SK-N-SH treated with all-trans-retinoic acid at 6 μM for 48 hours (cell line): ENCODE results near the gene OR4S2.

Source experiments
- ATAC-seq: fragments of 200-7000 bp; cut with Tn5 transposase; 3 replicates; pipeline ENCODE4 v1.9.1; 2020; ENCODE audit warnings: mild to moderate bottlenecking, moderate library complexity
- ARNTL ChIP-seq: fragments of 450-650 bp; formaldehyde crosslinking; IDR thresholded peaks from 2 replicates; pipeline ENCODE4 v1.5.0; 2020; ENCODE audit warnings: low read depth, mild to moderate bottlenecking, moderate library complexity, borderline replicate concordance
- BACH2 ChIP-seq: fragments of 250-450 bp; sonication (Bioruptor Pico); IDR thresholded peaks from 2 replicates; pipeline ENCODE4 v1.9.0; 2021; ENCODE audit warnings: mild to moderate bottlenecking, borderline replicate concordance
- CREB5 ChIP-seq: fragments of 250-450 bp; sonication (Bioruptor Pico); IDR thresholded peaks from 2 replicates; pipeline ENCODE4 v1.5.1; 2020; ENCODE audit warnings: low read depth, mild to moderate bottlenecking, moderate library complexity
- CSDC2 ChIP-seq: fragments of 250-450 bp; sonication (Bioruptor Pico); IDR thresholded peaks from 2 replicates; pipeline ENCODE4 v1.5.0; 2020; ENCODE audit warnings: mild to moderate bottlenecking, moderate library complexity
- CSRNP3 ChIP-seq: fragments of 250-450 bp; sonication (Bioruptor Pico); IDR thresholded peaks from 2 replicates; pipeline ENCODE4 v1.5.1; 2021; ENCODE audit warnings: mild to moderate bottlenecking, moderate library complexity
- GLIS3 ChIP-seq: fragments of 250-450 bp; sonication (Bioruptor Pico); IDR thresholded peaks from 2 replicates; pipeline ENCODE4 v1.5.0; 2020; ENCODE audit warnings: mild to moderate bottlenecking, moderate library complexity
- ISL1 ChIP-seq: fragments of 250-450 bp; sonication (Bioruptor Pico); IDR thresholded peaks from 2 replicates; pipeline ENCODE4 v2.1.2; 2022; ENCODE audit warnings: mild to moderate bottlenecking, moderate library complexity
- OSR1 ChIP-seq: fragments of 250-450 bp; sonication (Bioruptor Pico); IDR thresholded peaks from 2 replicates; pipeline ENCODE4 v1.8.0; 2022; ENCODE audit warnings: moderate library complexity, mild to moderate bottlenecking, inconsistent platforms
- PPARA ChIP-seq: fragments of 250-450 bp; sonication (Bioruptor Pico); IDR thresholded peaks from 2 replicates; pipeline ENCODE4 v1.5.0; 2020; ENCODE audit warnings: mild to moderate bottlenecking, borderline replicate concordance
- RARB ChIP-seq: fragments of 250-450 bp; sonication (Bioruptor Pico); IDR thresholded peaks from 2 replicates; pipeline ENCODE4 v1.8.0; 2021; ENCODE audit warnings: mild to moderate bottlenecking, moderate library complexity
- SNAI2 ChIP-seq: fragments of 250-450 bp; sonication (Bioruptor Pico); IDR thresholded peaks from 2 replicates; pipeline ENCODE4 v1.5.0; 2020; ENCODE audit warnings: mild to moderate bottlenecking, moderate library complexity
- TCF4 ChIP-seq: fragments of 250-450 bp; sonication (Bioruptor Pico); IDR thresholded peaks from 2 replicates; pipeline ENCODE4 v1.8.0; 2021; ENCODE audit warnings: mild to moderate bottlenecking, moderate library complexity, borderline replicate concordance
- TOX ChIP-seq: fragments of 250-450 bp; sonication (Bioruptor Pico); IDR thresholded peaks from 2 replicates; pipeline ENCODE4 v1.8.0; 2021; ENCODE audit warnings: mild to moderate bottlenecking, moderate library complexity, borderline replicate concordance
- TSHZ2 ChIP-seq: fragments of 250-450 bp; sonication (Bioruptor Pico); IDR thresholded peaks from 2 replicates; pipeline ENCODE4 v1.5.0; 2020; ENCODE audit warnings: mild to moderate bottlenecking, moderate library complexity
- ZC3H10 ChIP-seq: fragments of 250-450 bp; sonication (Bioruptor Pico); IDR thresholded peaks from 2 replicates; pipeline ENCODE4 v1.5.1; 2021; ENCODE audit warnings: mild to moderate bottlenecking, moderate library complexity
- ZFP3 ChIP-seq: fragments of 250-450 bp; sonication (Bioruptor Pico); IDR thresholded peaks from 2 replicates; pipeline ENCODE4 v1.5.0; 2020; ENCODE audit warnings: mild to moderate bottlenecking, moderate library complexity
- ZFP30 ChIP-seq: fragments of 450-650 bp; formaldehyde crosslinking; IDR thresholded peaks from 2 replicates; pipeline ENCODE4 v1.5.0; 2022; ENCODE audit warnings: mild to moderate bottlenecking, moderate library complexity
- ZNF565 ChIP-seq: fragments of 450-650 bp; formaldehyde crosslinking; conservative IDR thresholded peaks from 2 replicates; pipeline ENCODE4 v1.5.0; 2020; ENCODE audit warnings: low read depth, mild to moderate bottlenecking, moderate library complexity
- ZNF70 ChIP-seq: fragments of 450-650 bp; formaldehyde crosslinking; IDR thresholded peaks from 2 replicates; pipeline ENCODE4 v1.5.0; 2020; ENCODE audit warnings: mild to moderate bottlenecking, moderate library complexity
- ZNF8 ChIP-seq: fragments of 450-650 bp; formaldehyde crosslinking; IDR thresholded peaks from 2 replicates; pipeline ENCODE4 v1.5.0; 2020; ENCODE audit warnings: mild to moderate bottlenecking, moderate library complexity
- TF ChIP-seq, protein P1 (sequence below): fragments of 250-450 bp; sonication (Bioruptor Pico); IDR thresholded peaks from 2 replicates; pipeline ENCODE4 v1.8.0; 2020; ENCODE audit warnings: mild to moderate bottlenecking, moderate library complexity, borderline replicate concordance
- TF ChIP-seq, protein P2 (sequence below): fragments of 250-450 bp; sonication (Bioruptor Pico); IDR thresholded peaks from 2 replicates; pipeline ENCODE4 v1.8.0; 2021; ENCODE audit warnings: low read depth, mild to moderate bottlenecking, moderate library complexity, borderline replicate concordance

OR4S2 gene

DNA sequence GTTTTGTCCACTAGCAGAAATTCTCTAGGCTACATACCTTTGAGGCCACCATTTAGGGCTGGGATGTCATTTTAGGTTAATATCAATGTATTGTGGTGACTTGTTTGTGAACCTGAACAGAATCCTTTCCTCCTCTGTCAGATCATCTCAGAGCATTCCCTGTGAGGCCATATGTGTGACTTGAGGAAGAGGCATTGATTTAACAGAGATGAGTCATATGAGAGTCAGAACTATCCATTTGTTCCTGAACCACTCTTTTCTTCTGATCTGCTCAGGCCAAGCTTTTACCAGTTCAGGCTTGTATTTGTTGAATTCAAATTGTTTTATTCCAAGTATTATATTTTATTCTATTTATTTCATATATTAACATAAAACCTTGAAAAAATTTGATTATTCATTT lies 7.0 kb downstream of the OR4S2 start:
- ATAC-seq = no peak
- no peak for TF ChIP-seq CREB5 (CRISPR knock-in tag)
- no peak for TF ChIP-seq OSR1 (CRISPR knock-in tag)
- no peak for TF ChIP-seq TSHZ2
- no peak for TF ChIP-seq ZFP3 (CRISPR knock-in tag)
- no peak for TF ChIP-seq ZFP30 (CRISPR knock-in tag)
- no peak for TF ChIP-seq ZC3H10 (CRISPR knock-in tag)

DNA sequence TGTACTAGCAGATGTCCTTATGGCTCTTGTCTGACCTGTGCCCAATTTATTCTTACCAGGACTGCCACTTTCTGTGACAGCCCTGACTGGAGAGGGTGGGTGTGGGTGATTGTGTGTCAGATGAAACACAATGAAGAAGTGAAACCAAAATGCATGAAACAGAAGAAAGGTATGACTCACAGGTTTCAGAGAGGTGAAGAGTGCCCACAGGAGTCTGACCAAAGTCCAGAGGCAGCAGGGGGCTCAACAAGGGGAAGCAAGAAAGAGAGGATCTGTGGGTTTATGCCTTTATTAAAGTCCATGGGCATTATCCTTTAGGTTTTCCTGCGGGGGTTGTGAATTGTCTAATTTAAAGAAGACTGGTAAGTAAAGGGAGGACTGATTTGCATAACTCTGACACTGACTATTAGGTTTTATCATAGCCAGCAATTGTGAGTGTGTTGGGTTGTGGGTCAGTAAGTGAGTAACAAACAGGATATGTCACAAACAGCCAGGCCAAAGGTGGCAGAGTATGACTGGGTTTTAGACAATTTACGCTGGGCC lies 10.0 kb downstream of the OR4S2 start:
- ATAC-seq = no peak
- no peak for TF ChIP-seq ZNF565
- TF ChIP-seq ZNF70 = no peak
- no peak for TF ChIP-seq BACH2
- TF ChIP-seq SNAI2 (CRISPR knock-in tag) = no peak
- no peak for TF ChIP-seq CSRNP3 (CRISPR knock-in tag)
- TF ChIP-seq RARB (CRISPR knock-in tag) = no peak
- no peak for TF ChIP-seq TOX

DNA sequence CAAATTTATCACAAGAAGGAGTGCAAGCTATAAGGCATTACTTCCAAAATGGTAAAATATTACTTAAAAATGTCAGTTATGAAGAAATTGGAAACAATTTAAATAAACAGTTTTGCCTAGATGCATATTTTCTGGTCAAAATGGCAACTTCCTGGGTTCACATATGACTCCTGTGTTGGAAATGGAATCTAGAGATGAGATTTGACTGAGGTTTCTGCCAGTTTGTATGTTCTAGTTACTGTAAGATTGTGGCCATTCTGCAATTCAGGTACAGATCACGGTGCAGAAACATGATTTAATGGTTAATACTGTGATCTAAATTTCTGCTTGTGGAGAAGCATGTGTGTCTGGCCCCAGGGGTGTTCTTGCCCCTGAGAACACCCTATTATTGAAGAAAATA lies 10.5 kb downstream of the OR4S2 start:
- no peak for ATAC-seq
- TF ChIP-seq CREB5 (CRISPR knock-in tag) = no peak
- TF ChIP-seq ZNF70 = no peak
- no peak for TF ChIP-seq OSR1 (CRISPR knock-in tag)
- TF ChIP-seq TCF4 (CRISPR knock-in tag) = no peak

DNA sequence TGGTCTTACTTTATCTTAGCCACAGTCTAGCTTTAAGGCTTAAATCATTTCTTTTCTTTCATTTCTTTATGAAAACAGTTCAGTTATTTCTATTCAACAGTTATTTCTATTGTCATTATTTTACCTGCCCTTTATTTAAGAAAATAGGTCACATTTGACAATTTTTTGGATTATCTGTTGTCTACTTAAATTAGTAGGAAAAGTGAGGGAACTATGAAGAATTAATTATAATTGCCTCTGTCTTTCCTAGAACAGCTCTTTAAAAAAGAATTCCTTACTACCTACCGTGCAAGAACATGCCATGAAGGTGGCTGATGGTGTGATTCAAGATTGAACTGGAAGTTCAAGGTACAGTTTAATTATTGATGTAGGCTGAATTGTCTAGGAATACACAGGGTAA lies 13.8 kb downstream of the OR4S2 start, which contains the start of gene OR4C6:
OR4C6 (plus strand) TSS at position 301 of the 400 bp plus-strand sequence. CDS start 2,966 bp downstream, outside the sequence.
- TF ChIP-seq ZNF565 (no peak), ZC3H10 (CRISPR knock-in tag) (no peak), TCF4 (CRISPR knock-in tag) (no peak), CREB5 (CRISPR knock-in tag) (no peak), ZFP30 (CRISPR knock-in tag) (no peak), GLIS3 (CRISPR knock-in tag) (no peak), PPARA (CRISPR knock-in tag) (no peak), ISL1 (CRISPR knock-in tag) (no peak), ZNF8 (CRISPR knock-in tag) (no peak), CSDC2 (CRISPR knock-in tag) (no peak), ZFP3 (CRISPR knock-in tag) (no peak), BACH2 (no peak), ARNTL (no peak), SNAI2 (CRISPR knock-in tag) (no peak), ZNF70 (no peak)
- TF ChIP-seq, protein P1, sequence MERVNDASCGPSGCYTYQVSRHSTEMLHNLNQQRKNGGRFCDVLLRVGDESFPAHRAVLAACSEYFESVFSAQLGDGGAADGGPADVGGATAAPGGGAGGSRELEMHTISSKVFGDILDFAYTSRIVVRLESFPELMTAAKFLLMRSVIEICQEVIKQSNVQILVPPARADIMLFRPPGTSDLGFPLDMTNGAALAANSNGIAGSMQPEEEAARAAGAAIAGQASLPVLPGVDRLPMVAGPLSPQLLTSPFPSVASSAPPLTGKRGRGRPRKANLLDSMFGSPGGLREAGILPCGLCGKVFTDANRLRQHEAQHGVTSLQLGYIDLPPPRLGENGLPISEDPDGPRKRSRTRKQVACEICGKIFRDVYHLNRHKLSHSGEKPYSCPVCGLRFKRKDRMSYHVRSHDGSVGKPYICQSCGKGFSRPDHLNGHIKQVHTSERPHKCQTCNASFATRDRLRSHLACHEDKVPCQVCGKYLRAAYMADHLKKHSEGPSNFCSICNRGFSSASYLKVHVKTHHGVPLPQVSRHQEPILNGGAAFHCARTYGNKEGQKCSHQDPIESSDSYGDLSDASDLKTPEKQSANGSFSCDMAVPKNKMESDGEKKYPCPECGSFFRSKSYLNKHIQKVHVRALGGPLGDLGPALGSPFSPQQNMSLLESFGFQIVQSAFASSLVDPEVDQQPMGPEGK (CRISPR knock-in tag) = no peak
- TF ChIP-seq, protein P2, sequence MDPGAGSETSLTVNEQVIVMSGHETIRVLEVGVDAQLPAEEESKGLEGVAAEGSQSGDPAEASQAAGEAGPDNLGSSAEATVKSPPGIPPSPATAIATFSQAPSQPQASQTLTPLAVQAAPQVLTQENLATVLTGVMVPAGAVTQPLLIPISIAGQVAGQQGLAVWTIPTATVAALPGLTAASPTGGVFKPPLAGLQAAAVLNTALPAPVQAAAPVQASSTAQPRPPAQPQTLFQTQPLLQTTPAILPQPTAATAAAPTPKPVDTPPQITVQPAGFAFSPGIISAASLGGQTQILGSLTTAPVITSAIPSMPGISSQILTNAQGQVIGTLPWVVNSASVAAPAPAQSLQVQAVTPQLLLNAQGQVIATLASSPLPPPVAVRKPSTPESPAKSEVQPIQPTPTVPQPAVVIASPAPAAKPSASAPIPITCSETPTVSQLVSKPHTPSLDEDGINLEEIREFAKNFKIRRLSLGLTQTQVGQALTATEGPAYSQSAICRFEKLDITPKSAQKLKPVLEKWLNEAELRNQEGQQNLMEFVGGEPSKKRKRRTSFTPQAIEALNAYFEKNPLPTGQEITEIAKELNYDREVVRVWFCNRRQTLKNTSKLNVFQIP = no peak
- no peak for ATAC-seq
